ENCODE measurements around the gene EPM2A. TPM values are rescaled to one million over a fixed set of nuclear protein-coding genes. Genes with fewer than 3 reads are reported as not detected.

Gene EPM2A
- 5.6 and 5.9 TPM in 2 replicates for total RNA-seq

DNA sequence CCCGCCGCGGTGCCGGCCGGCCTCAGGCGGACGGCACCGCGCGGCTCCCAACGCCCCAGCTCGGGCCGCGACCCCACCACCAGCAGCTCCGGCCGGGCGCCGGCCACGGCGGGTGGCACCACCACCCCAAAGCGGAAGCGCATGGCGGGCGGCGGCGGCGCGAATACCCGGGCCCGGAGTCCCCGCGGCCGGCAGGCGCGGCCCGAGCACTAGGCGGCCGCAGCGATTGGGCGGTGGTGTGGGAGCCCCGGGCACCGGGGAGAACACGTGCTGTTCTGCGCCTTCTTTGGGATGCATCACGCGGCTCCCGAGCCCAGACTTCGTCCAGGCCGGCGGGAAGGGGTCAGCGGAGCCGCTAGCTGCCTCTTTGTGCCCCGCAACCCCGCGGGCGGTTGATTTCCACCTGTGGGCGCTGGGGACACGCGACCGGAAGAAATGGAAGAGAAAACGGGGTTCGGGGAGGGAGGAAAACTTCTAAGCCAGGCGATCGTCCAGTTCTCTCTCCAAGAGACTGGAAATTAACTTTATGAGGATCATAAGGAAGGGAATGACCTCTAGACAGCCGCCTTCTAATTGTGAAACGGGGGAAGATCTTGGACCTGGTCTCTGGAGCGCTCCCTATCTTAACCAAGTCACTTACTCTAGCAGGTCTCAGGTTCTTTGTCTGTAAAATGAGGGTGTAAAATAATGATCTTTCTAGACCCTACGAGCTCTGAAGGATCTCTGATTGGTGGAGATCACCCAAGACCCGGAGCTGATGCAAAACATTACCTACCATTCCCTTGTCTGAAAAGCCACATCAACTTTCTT, at the start of gene EPM2A:
Gene EPM2A, minus strand, starts transcription at position 165 of the 810 bp plus-strand sequence. Its CDS starts 22 bp downstream, at position 143.

Other genes with a start within 250 kb of the EPM2A start
- gene FBXO30, start 79.3 kb upstream of the EPM2A start, total RNA-seq, result 10.4 and 17.5 TPM in 2 replicates
- gene SHPRH, start 228.8 kb upstream of the EPM2A start, total RNA-seq, result 12.7 and 20.1 TPM in 2 replicates

Measured in dermis lymphatic vessel endothelial cell (primary cell).